ENCODE data around the gene ICAM4.
"Not testable (repeated sequence)": the region's sequence is repeated elsewhere in the genome, so short reads cannot be mapped to it uniquely, and the experiment has no call there.

The ICAM4 gene

GRCh38 chr19:10286803-10287737 lies at the start of gene ICAM4:
ICAM4 (plus strand) TSS chr19:10286955; CDS start chr19:10287013, 58 bp downstream.
- peak; percentile 54 for DNase-seq

- no peak for DNase-seq
Observed at GRCh38 chr19:10237702-10238101, 49.1 kb upstream of the ICAM4 start.

GRCh38 chr19:10238172-10238783 lies 48.5 kb upstream of the ICAM4 start:
- no peak for DNase-seq

GRCh38 chr19:10241826-10242449 lies 44.8 kb upstream of the ICAM4 start:
- DNase-seq: not testable (repeated sequence)

GRCh38 chr19:10243606-10244005 lies 43.1 kb upstream of the ICAM4 start:
- DNase-seq: no peak

- DNase-seq: no peak
Observed at GRCh38 chr19:10245189-10245939, 41.4 kb upstream of the ICAM4 start.

- DNase-seq: no peak
Observed at GRCh38 chr19:10246511-10246910, 40.2 kb upstream of the ICAM4 start.

GRCh38 chr19:10251792-10252694 lies 34.7 kb upstream of the ICAM4 start, which contains the start of gene MRPL4:
MRPL4 (plus strand) TSS chr19:10252214; CDS start chr19:10252254, 40 bp downstream.
- peak; percentile 98 for DNase-seq

GRCh38 chr19:10252707-10253106 lies 34.0 kb upstream of the ICAM4 start:
- no peak for DNase-seq

GRCh38 chr19:10254244-10254643 lies 32.5 kb upstream of the ICAM4 start:
- no peak for DNase-seq

GRCh38 chr19:10255358-10255757 lies 31.4 kb upstream of the ICAM4 start:
- no peak for DNase-seq

- no peak for DNase-seq
Observed at GRCh38 chr19:10256551-10256950, 30.2 kb upstream of the ICAM4 start.

GRCh38 chr19:10256970-10257615 lies 29.7 kb upstream of the ICAM4 start:
- DNase-seq: no peak

- DNase-seq: no peak
Observed at GRCh38 chr19:10258080-10258710, 28.6 kb upstream of the ICAM4 start.

- peak; percentile 93 for DNase-seq
Observed at GRCh38 chr19:10259162-10259905, 27.4 kb upstream of the ICAM4 start.

GRCh38 chr19:10260141-10260584 lies 26.6 kb upstream of the ICAM4 start:
- no peak for DNase-seq

GRCh38 chr19:10262771-10263170 lies 24.0 kb upstream of the ICAM4 start:
- no peak for DNase-seq

GRCh38 chr19:10266706-10267105 lies 20.0 kb upstream of the ICAM4 start:
- DNase-seq: no peak

GRCh38 chr19:10268071-10268470 lies 18.7 kb upstream of the ICAM4 start:
- no peak for DNase-seq
